ENCODE measurements around the gene KRTAP22-2.

The KRTAP22-2 gene

GRCh38 chr21:30561957-30562356 lies 28.2 kb downstream of the KRTAP22-2 start:
- no peak for DNase-seq

- no peak for DNase-seq
These were observed 28.8 kb downstream of the KRTAP22-2 start, which contains the start of gene KRTAP19-7 for GRCh38 chr21:30561264-30561895. Gene KRTAP19-7, minus strand, starts transcription at chr21:30561314. Its CDS starts 25 bp downstream, at chr21:30561289.

DNA sequence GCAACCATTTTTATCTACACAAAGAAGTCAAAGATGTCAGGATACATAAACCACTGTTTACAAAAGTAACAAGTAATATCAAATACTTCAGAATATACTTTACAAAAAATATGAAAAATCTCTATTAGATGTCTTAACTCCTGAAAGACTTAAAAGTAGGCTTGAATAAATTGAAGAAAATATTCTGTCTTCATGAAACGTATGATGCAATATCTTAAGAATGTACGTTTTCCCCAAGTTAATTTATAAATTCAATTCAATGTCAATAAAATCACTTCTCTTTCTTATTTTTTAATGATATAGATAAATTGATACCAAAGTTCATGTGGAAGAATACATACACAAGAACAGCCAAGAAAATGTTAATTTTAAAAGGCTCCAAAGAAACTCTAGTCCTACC lies 35.1 kb downstream of the KRTAP22-2 start:
- DNase-seq = no peak

DNA sequence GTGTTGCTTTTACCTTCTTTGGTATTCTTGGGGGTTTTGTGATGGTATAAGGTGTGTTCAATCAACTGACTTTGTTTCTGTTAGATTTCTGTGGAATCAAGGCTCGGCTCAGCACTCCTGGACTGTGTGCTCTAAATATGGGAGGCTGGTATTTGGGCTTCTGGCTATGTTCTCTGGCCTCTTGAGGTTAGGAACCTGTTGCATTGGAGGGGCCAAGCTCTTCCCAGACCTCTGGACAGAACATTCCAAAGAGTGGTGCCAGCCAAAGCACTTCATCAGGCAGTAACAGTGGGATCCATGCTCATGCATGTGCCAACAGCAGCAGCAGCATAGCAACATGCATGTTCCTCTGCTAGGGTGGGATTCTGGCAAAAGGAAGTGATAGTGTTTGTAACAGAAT lies 37.4 kb downstream of the KRTAP22-2 start:
- no peak for DNase-seq

DNA sequence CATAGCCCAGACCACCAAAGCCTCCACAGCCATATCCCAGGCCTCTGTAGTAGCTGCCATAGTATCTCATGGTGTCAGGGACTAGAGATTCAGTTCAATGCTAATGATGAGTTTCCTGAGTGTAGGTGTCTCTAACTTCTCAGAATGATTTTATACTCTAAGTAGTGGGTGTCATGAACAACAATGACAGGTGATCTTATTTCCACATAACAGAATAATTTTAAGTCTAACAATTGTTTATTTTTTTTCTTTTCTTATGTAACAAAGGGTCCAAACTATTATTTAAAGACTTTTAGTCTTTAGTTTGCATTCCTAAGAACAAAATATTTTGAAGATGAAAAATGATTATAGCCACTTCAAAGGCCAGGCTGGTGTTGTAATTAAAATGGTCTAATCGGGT lies 48.4 kb downstream of the KRTAP22-2 start, which contains the start of gene KRTAP19-6:
KRTAP19-6 (minus strand) TSS at position 101 of the 400 bp plus-strand sequence; CDS start at position 70, 31 bp downstream.
- no peak for DNase-seq

All from GOT3 (cell line).